HCT116 (cell line): ENCODE data around the gene C20orf204. TPM values are rescaled to one million over a fixed set of nuclear protein-coding genes. Genes with fewer than 3 reads are reported as not detected.

Experiments
- ATAC-seq: fragments of 200-7000 bp; cut with Tn5 transposase; 2 replicates; pipeline ENCODE4 v1.9.1; 2020; ENCODE audit warnings: mild to moderate bottlenecking, moderate library complexity
- Bru-seq: library from RNA; stranded (reverse); fragments of 400-500 nt; gene quantifications from one replicate; lab custom pipeline; 2021; lab: Mats Ljungman, UMichigan
- BruChase-seq, 2 experiments: library from RNA; stranded (reverse); fragments of 400-500 nt; gene quantifications; one replicate each; lab custom pipeline; 2021; lab: Mats Ljungman, UMichigan
- BruUV-seq: library from RNA; stranded (reverse); fragments of 400-500 nt; replicated peaks from 2 replicates; lab custom pipeline; 2021; lab: Mats Ljungman, UMichigan
- CTCF ChIA-PET: fragments of 300-600 bp; sonication (Branson Sonifier 250); formaldehyde crosslinking; loops from one replicate; lab custom pipeline; 2021; ENCODE audit warnings: antibody characterized with exemption; lab: Charles Lee
- POLR2A ChIA-PET: fragments of 300-600, 350-600 bp; sonication (Branson Sonifier 250); formaldehyde crosslinking; loops from one replicate; lab custom pipeline; 2021; ENCODE audit warnings: antibody characterized with exemption; lab: Charles Lee
- RAD21 ChIA-PET, 2 experiments: fragments of 300-600 bp; sonication (Branson Sonifier 250); formaldehyde crosslinking; loops; one replicate each; lab custom pipeline; 2023; ENCODE audit warnings: low total read pairs in 2 of 2; ENCODE audit not compliant: uncharacterized antibody in 2 of 2, unreplicated experiment in 2 of 2, low non-redundant PET in 1 of 2; lab: Charles Lee
- DNase-seq: peaks from one replicate; pipeline ENCODE4 v3.0.0-alpha.2; 2010; ENCODE audit warnings: low read depth, low spot score
- H2AFZ ChIP-seq: fragments of 200-600 bp; shearing (Covaris generic), sonication (generic); 2 replicates; pipeline ENCODE4 v1.6.1; 2017; ENCODE audit warnings: low read depth, mixed run types, mixed read lengths, antibody characterized with exemption, low read length; ENCODE audit not compliant: poor library complexity, severe bottlenecking
- H3K27ac ChIP-seq: 2 replicates; pipeline ENCODE4 v1.5.1; 2012; ENCODE audit warnings: low read depth, low read length
- H3K27me3 ChIP-seq: fragments of 200-600 bp; sonication (generic); 2 replicates; pipeline ENCODE4 v1.6.1; 2016; ENCODE audit warnings: mixed run types, low read length, mixed read lengths; ENCODE audit not compliant: insufficient read depth
- H3K36me3 ChIP-seq, 2 experiments: fragments of 200-500 bp in 1 of 2; fragments of 200-600 bp in 1 of 2; sonication (Bioruptor generic) in 1 of 2; sonication (generic) in 1 of 2; 2 replicates each; pipeline versions ENCODE4 v1.5.1 to v1.6.1; 2014 to 2016; ENCODE audit warnings: low read length in 2 of 2, inconsistent platforms in 1 of 2, mixed read lengths in 1 of 2, mixed run types in 1 of 2; ENCODE audit not compliant: insufficient read depth in 2 of 2, control insufficient read depth in 1 of 2
- H3K4me1 ChIP-seq, 2 experiments: fragments of 200-600 bp in 1 of 2; sonication (generic) in 1 of 2; 2 replicates each; pipeline versions ENCODE4 v1.5.1 to v1.6.1; 2012 to 2017; ENCODE audit warnings: low read length in 2 of 2, inconsistent platforms in 1 of 2, mild to moderate bottlenecking in 1 of 2, mixed read lengths in 1 of 2, mixed run types in 1 of 2, moderate library complexity in 1 of 2; ENCODE audit not compliant: insufficient read depth in 2 of 2, control insufficient read depth in 1 of 2
- H3K4me2 ChIP-seq: fragments of 200-600 bp; sonication (generic); 2 replicates; pipeline ENCODE4 v1.6.1; 2017; ENCODE audit warnings: mixed run types, low read length, mixed read lengths
- H3K4me3 ChIP-seq, 2 experiments: fragments of 200-600 bp in 1 of 2; sonication (generic) in 1 of 2; replicated peaks in 1 of 2; 2 replicates each; pipeline ENCODE4 v1.5.1; 2011 to 2016; ENCODE audit warnings: low read length in 2 of 2, control low read depth in 1 of 2, low read depth in 1 of 2, mild to moderate bottlenecking in 1 of 2, mixed read lengths in 1 of 2, mixed run types in 1 of 2
- H3K79me2 ChIP-seq: fragments of 200-600 bp; sonication (generic); 2 replicates; pipeline ENCODE4 v1.6.1; 2017; ENCODE audit warnings: mild to moderate bottlenecking, mixed run types, low read length, moderate library complexity, mixed read lengths; ENCODE audit not compliant: insufficient read depth
- H3K9ac ChIP-seq: fragments of 200-600 bp; sonication (generic); 2 replicates; pipeline ENCODE4 v1.6.1; 2016; ENCODE audit warnings: low read length, mixed read lengths
- H3K9me2 ChIP-seq: fragments of 200-600 bp; sonication (generic), shearing (Covaris generic); 2 replicates; pipeline ENCODE4 v1.6.1; 2017; ENCODE audit warnings: mixed run types, mild to moderate bottlenecking, moderate library complexity; ENCODE audit not compliant: insufficient read depth
- H3K9me3 ChIP-seq, 2 experiments: fragments of 200-500 bp in 1 of 2; fragments of 200-600 bp in 1 of 2; sonication (Bioruptor generic) in 1 of 2; sonication (generic) in 1 of 2; 2 replicates each; pipeline ENCODE4 v1.6.1; 2014 to 2017; ENCODE audit warnings: low read length in 2 of 2, mixed read lengths in 2 of 2, inconsistent platforms in 1 of 2, low read depth in 1 of 2, mild to moderate bottlenecking in 1 of 2, mixed run types in 1 of 2, moderate library complexity in 1 of 2; ENCODE audit not compliant: control insufficient read depth in 1 of 2, insufficient read depth in 1 of 2
- H4K20me1 ChIP-seq: fragments of 200-600 bp; sonication (generic), shearing (Covaris generic); 2 replicates; pipeline ENCODE4 v1.6.1; 2017; ENCODE audit warnings: mixed run types, mild to moderate bottlenecking, moderate library complexity; ENCODE audit not compliant: insufficient read depth
- CBX3 ChIP-seq: IDR thresholded peaks from 2 replicates; pipeline ENCODE4 v1.6.1; 2012; ENCODE audit warnings: low read depth
- ELF1 ChIP-seq: IDR thresholded peaks from 2 replicates; pipeline ENCODE4 v1.6.1; 2012; ENCODE audit warnings: low read depth, borderline replicate concordance
- EZH2 ChIP-seq: fragments of 200-600 bp; sonication (generic); IDR thresholded peaks from 2 replicates; pipeline ENCODE4 v1.6.1; 2017; ENCODE audit warnings: antibody characterized with exemption, mixed run types
- EZH2phosphoT487 ChIP-seq: fragments of 200-600 bp; IDR thresholded peaks from 2 replicates; pipeline ENCODE4 v1.6.1; 2018; ENCODE audit warnings: antibody characterized with exemption, borderline replicate concordance
- POLR2AphosphoS5 ChIP-seq: IDR thresholded peaks from 2 replicates; pipeline ENCODE4 v1.6.1; 2011; ENCODE audit warnings: mild to moderate bottlenecking, low read depth, low read length, moderate library complexity
- SIN3A ChIP-seq: IDR thresholded peaks from 2 replicates; pipeline ENCODE4 v1.6.1; 2012; ENCODE audit warnings: low read depth
- TCF7L2 ChIP-seq: IDR thresholded peaks from 2 replicates; pipeline ENCODE4 v1.7.0; 2011; ENCODE audit warnings: borderline replicate concordance, inconsistent platforms; ENCODE audit not compliant: insufficient read depth, insufficient read length; ENCODE audit errors: extremely low read depth
- YY1 ChIP-seq: IDR thresholded peaks from 2 replicates; pipeline ENCODE4 v1.6.1; 2011; ENCODE audit warnings: low read length, low read depth, moderate library complexity, mild to moderate bottlenecking; ENCODE audit not compliant: insufficient replicate concordance; ENCODE audit errors: extremely low read depth
- ZFX ChIP-seq: fragments of 450-650 bp; IDR thresholded peaks from 2 replicates; pipeline ENCODE4 v1.6.1; 2017
- ZNF274 ChIP-seq: fragments of 200-500 bp; sonication (Bioruptor generic); IDR thresholded peaks from 2 replicates; pipeline ENCODE4 v1.6.1; 2014; ENCODE audit warnings: mild to moderate bottlenecking, low read depth, low read length, inconsistent platforms
- intact Hi-C: fragments of 100-400 bp; cut with micrococcal nuclease; formaldehyde crosslinking; loops from 2 replicates; pipeline ENCODE4 v1.10.0; 2022
- long read RNA-seq: library from polyadenylated mRNA; unstranded; transcript quantifications from one replicate; pipeline ENCODE4 v2.0.0, GENCODE V29; 2021; ENCODE audit not compliant: unreplicated experiment
- polyA plus RNA-seq: library from polyadenylated mRNA; unstranded; fragments of >200 nt; gene quantifications from 2 replicates; pipeline ENCODE4 v1.2.1, GENCODE V29; 2012; ENCODE audit warnings: missing spikeins
- total RNA-seq: library from RNA; stranded (reverse); gene quantifications from one replicate; pipeline ENCODE4 v1.2.1, GENCODE V29; 2021; ENCODE audit not compliant: unreplicated experiment

The C20orf204 gene, protein sequence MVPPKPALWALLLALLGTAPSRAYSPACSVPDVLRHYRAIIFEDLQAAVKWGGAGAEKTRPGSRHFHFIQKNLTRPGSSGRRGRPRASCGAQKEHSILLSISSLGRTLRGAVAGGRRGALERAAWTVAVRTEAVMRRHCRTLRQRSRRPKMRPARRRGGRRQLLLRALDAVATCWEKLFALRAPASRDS
- total RNA-seq: 2.5 TPM
- polyA plus RNA-seq: 0.47 and 0.61 TPM in 2 replicates
- percentile 44 among the genes with signal in this experiment for Bru-seq, nascent RNA
- percentile 67 among the genes with signal in this experiment for BruChase-seq, experiment 1, labeled RNA remaining after a 6-hour chase
- BruChase-seq, experiment 2, labeled RNA remaining after a 2-hour chase: percentile 54 among the genes with signal in this experiment
- long read RNA-seq, partial matches to known transcripts: 0 of 1 reads
- long read RNA-seq, other reads (novel, unspliced or antisense): 0 of 1 reads

DNA sequence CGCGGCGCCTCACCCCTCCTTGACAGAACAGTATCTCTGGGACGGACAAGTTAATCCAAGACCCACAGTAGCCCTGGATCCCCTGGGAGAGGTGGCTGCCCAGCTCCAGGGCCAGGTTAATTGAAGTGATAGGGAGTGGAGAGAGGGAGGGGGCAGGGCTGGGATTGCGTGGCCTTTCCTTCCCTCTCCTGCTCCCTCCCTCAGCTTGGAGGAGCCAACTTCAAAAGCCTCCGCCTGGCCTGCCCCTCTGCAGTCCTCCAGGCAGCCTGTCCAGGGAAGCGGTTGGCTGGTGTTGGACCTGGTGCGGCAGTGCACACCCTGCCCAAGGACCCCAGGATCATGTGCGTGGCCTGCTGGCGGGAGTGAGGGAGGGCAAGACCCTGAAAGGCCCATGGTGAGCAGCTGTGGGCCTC lies at the start of gene C20orf204:
TSS of gene C20orf204 (plus strand) at position 250 of the 413 bp plus-strand sequence. CDS start at position 392, 142 bp downstream.
- Histone ChIP-seq H3K9ac (no peak within 1 kb of the TSS), H3K79me2 (no peaks in the 10 kb centered on the region), H3K27ac (no peak within 1 kb of the TSS), H3K9me2 (no peaks in the 10 kb centered on the region), H3K9me3 (no peaks in the 10 kb centered on the region), H3K4me3 (no peak within 1 kb of the TSS), H4K20me1 (no peaks in the 10 kb centered on the region), H3K36me3 (peaks cover 0 to under 1% of the 10 kb centered on the region in 2 experiments; a peak in 1 of 4 replicates), H3K4me1 (peaks cover 3 to 21% of the 10 kb centered on the region in 2 experiments), H2AFZ (no peak within 1 kb of the TSS), H3K4me2 (no peak within 1 kb of the TSS), H3K27me3 (no peaks in the 10 kb centered on the region)
- TF ChIP-seq ZFX: no peak
- TF ChIP-seq ZNF274: no peak
- TF ChIP-seq CBX3: no peak
- no peak for TF ChIP-seq POLR2AphosphoS5
- no peak for TF ChIP-seq TCF7L2
- no TSS peak for BruUV-seq
- RAD21 ChIA-PET: no interaction called here
- DNase-seq: no peak
- intact Hi-C loops: no loop called here
- ATAC-seq: no peak
- CTCF ChIA-PET: no interaction called here
- POLR2A ChIA-PET: no interaction called here

- Histone ChIP-seq H3K9ac (no peak overlapping the region), H3K27me3 (no peaks in the 10 kb centered on the region), H3K36me3 (peaks cover 30 to 43% of the 10 kb centered on the region in 2 experiments), H3K4me2 (no peak overlapping the region), H3K4me3 (no peak overlapping the region), H3K79me2 (peaks cover 27% of the 10 kb centered on the region; the same call in 1 of the 2 replicates), H4K20me1 (no peaks in the 10 kb centered on the region), H3K27ac (no peak overlapping the region), H2AFZ (no peak overlapping the region), H3K9me2 (no peaks in the 10 kb centered on the region), H3K4me1 (no peaks in the 10 kb centered on the region), H3K9me3 (no peaks in the 10 kb centered on the region)
- no TSS peak for BruUV-seq
- DNase-seq (no peak), ATAC-seq (no peak)
- RAD21 ChIA-PET: no interaction called here
- POLR2A ChIA-PET: no interaction called here
- TF ChIP-seq EZH2phosphoT487 (no peak), ELF1 (no peak), YY1 (no peak), SIN3A (no peak), TCF7L2 (no peak), EZH2 (no peak)
- CTCF ChIA-PET: no interaction called here
- intact Hi-C loops: no loop called here
These were observed 35.1 kb upstream of the C20orf204 start for GRCh38 chr20:64000906-64001305.
